NB4 (cell line): ENCODE measurements around the gene PDXDC1.

Source experiments
- CTCF ChIP-seq: IDR thresholded peaks from one replicate; pipeline ENCODE4 v1.5.1; 2012; ENCODE audit warnings: low read depth, low read length
- MAX ChIP-seq: IDR thresholded peaks from 2 replicates; pipeline ENCODE4 v1.6.1; 2011; ENCODE audit warnings: low read depth, low read length

- no peak for TF ChIP-seq CTCF
- no peak for TF ChIP-seq MAX
Observed at GRCh38 chr16:14958970-14959369, 15.9 kb upstream of the PDXDC1 start.
